Superior temporal gyrus (tissue), 1 donor: ENCODE results near the gene FOXN1.
"Not testable (repeated sequence)": the region's sequence is repeated elsewhere in the genome, so short reads cannot be mapped to it uniquely, and the experiment has no call there.

Source experiments
- DNase-seq: peaks from one replicate; pipeline ENCODE4 v3.0.0-alpha.2; 2016; ENCODE audit errors: extremely low spot score

Gene FOXN1

GRCh38 chr17:28500712-28501379 lies 5.3 kb upstream of the FOXN1 start:
- DNase-seq = no peak

DNA sequence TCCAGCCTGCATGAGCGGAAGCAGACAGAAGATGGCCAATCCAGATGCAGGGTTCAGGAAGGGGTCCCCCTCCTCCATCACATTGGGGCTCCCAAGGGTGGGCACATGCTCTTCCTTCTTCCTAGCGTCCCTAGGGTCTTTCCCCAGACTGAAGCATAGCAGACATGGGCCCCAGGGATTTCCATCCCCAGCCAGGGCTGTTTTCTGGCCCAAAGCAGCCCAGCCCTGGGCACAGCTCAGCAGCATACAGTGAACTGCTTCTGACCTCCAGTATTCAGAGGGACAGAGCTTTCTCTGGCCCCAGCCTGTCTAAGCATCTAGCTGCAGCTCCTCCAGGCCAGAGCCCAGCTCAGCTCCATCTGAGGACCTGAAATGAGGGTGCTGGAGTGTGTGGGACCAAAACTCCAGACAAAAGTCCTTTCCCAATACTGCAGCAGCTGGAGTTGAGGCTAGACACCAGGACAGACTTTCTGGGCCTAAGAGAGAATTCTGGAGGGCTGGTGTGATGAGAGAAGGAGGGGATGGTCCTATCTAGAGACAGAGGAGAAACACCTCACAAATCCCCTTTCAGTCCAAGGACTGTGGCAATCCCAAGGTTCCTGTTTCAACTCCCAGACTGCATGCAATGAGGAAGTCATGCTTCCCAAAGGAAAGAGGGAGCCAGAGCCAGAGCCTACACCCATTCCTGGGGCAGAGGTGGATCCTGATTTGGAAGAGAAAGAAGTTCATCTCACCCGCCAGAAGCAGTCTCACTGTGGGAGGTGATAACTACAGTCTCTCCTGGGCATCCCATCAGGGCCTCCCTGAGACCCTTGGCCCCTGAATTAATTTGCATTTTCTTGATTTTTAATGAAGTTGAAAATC lies 4.5 kb upstream of the FOXN1 start:
- no peak for DNase-seq

- DNase-seq = no peak
Observed at GRCh38 chr17:28503420-28503819, 2.7 kb upstream of the FOXN1 start.

DNA sequence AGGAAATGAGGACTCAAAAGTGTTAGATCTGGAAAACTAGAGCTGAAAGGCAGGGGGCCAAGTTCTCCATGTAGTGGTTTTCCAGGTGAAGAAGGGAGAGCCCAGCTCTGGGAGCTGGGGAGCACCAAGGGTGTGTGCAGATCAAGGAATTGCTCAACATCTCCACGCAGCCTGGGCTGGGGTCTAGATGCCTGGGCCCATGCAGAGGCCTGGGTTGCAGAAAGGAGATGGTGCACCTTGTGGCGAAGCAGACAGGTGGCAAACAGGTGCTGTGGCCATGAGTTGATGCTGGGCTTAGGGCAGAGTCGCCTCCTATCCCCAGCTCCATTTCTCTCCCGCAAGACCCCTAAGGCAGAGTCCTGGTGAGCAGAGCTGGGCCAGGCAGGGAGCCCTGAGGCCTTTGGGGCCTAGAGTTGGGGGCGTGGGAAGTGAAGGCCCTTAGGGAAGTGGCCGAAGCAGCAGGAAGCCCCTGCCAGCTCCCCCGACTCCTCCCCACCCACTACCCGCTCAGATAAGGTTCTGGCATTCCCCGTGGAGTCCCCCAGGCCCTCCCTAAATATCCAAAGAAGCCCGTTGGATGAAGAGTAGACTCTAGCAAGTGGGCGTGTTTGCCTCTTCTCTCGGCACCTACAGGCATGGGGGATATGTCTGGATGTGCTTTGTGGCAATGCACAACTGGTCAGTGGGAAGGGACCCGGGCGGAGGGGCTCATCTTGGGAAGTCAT lies 777 bp downstream of the FOXN1 start:
- DNase-seq = no peak

- no peak for DNase-seq
Observed at GRCh38 chr17:28507567-28508203, 1.5 kb downstream of the FOXN1 start.

GRCh38 chr17:28508211-28508724 lies 2.1 kb downstream of the FOXN1 start:
- DNase-seq = no peak

DNA sequence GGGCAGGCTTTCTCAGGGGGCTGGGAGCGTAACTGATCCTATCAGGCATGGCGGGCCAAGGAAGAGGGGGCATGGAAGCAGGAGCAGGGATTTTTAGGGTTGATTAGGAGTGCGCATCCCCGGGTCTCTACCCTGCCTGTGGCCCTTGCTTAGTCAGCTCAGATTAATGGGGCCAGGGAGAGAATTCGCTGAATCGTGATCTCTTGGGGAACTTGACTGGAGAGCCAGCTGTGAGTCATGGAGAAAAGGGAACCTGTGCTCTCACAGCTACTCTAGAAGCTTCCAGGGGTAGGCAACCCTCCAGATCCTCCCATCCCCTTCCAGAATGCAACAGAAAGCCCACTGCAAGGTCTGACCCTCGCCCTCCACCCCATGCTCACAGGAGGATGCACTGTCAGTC lies 3.6 kb downstream of the FOXN1 start:
- DNase-seq = no peak

GRCh38 chr17:28511858-28512461 lies 5.8 kb downstream of the FOXN1 start:
- DNase-seq = no peak

- DNase-seq = no peak
Observed at GRCh38 chr17:28513476-28513875, 7.3 kb downstream of the FOXN1 start.

DNA sequence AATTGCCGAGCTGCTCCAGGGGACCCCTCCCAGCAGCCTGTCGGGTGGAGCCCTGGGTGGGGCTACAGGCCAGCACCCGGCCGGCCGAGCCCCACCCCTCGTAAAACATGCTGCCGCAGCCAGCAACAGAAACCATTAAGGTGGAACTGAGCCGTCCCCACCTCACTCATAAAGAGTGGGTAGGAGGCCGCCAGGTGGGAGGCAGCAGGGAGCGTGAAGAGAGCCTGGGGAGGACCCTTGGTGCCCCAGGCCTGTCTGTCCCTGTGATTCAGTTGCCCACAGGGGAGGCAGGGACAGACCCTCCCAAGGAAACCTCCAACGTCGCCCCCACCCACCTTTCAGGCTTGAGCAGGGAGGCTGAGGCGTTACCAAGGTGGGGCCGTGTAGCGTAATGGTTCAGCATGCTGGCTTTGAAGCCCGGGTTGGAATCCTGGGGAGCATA lies 8.4 kb downstream of the FOXN1 start:
- DNase-seq = no peak

- no peak for DNase-seq
Observed at GRCh38 chr17:28515518-28515917, 9.4 kb downstream of the FOXN1 start.

DNA sequence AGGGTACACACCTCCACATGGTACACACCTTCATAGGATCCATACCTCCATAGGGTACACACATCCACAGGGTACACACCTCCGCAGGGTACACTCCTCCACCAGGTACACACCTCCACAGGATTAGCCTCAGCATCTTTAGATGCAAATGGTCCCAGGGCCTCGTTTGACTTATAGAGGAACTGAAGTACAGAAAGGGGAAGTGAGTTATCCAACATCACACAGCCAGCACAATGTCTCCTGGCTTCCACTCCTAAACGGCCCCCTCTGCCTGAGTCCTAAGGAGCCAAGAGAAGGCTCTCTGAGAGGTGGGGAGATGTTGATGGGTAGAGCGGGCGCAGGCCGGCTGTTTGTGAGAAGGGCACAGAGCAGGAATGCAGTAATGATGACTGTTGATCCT lies 12.0 kb downstream of the FOXN1 start:
- no peak for DNase-seq

GRCh38 chr17:28518578-28518977 lies 12.4 kb downstream of the FOXN1 start:
- DNase-seq = no peak

DNA sequence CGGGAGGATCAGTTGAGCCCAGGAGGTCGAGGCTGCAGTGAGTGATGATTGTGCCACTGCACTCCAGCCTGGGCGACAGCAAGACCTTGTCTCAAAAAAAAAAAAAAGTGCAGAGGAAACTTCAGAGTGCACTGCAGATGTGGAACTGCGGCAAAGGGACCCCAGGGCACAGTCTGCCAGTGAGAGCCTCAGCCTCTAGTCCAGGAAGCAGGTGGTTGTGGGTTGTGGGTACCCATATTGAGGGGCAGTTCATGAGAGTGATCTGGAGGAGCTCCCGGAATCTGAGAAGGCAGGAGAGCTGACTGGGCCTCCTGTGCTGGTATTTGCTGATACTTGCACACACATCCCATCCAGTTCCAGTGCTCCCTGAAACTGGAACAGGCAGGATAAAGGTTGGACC lies 13.1 kb downstream of the FOXN1 start:
- no peak for DNase-seq

DNA sequence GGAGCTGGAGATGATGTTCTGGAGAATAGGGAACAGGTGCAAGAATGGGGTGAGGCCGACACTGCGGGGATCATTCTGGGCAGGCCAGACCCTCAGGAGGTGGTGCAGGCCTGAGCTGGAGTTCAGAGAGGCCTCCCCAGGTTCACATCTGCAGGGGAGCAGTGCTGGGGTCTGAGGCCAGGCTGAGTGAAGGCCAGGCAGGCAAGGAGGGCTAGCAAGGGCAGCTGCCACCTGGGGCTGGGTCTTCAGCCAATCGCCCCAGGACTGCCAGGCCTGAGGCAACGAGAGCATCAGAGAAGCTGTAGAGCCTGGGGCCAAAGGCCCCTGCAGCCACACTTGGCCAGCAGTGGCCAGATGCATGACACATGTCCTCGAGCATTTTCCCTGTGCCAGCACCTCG lies 14.5 kb downstream of the FOXN1 start:
- no peak for DNase-seq

DNA sequence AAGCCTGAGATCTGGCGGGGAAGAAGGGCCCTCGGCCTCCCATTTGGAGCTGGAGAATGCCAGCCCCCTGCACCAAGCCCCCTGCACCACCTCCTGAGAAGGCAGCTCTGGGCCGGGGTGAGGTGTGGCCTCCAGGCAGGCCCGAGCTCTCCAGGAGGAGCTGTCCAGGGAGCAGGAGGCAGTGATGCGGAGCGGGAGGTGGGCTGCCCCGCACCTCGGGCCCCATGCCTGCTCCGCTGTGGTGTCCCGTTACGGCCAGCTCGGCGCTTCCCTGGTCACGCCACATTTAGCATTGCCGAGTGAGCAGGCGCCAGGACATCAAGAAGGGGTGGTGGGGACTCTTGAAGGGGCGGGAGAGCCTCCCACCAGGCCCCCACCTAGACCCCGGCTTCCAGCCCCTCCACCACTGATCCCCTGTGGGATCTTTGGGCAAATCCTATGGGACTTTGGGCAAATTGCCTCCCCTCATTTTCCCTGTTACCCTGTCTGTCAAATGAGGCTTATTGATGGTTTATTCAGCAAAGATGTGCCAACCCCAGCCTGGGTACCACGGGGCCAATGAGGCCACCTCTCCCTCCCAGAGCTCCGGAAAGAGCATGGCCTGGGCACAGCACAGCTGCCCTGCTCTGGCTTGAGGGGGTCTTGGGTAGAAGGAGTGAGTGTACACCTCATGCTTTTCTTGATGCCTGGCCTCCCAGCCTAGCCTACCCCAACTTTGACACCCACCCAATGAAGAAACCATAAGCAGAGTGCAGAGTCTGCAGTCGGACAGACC lies 15.3 kb downstream of the FOXN1 start:
- DNase-seq = no peak

DNA sequence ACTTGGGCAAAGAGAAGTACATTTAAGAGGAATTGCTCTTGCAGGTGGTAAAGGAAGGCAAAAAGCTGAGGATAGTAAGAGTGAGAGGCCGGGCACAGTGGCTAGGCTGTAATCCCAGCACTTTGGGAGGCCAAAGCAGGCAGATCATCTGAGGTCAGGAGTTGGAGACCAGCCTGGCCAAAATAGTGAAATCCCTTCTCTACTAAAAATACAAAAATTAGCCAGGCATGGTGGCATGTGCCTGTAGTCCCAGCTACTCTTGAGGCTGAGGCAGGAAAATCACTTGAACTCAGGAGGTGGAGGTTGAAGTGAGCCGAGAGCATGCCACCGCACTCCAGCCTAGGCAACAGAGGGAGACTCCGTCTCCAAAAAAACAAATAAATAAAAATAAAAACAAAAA lies 16.1 kb downstream of the FOXN1 start:
- DNase-seq = not testable (repeated sequence)

- DNase-seq = no peak
Observed at GRCh38 chr17:28523186-28523585, 17.0 kb downstream of the FOXN1 start.

GRCh38 chr17:28523876-28524275 lies 17.7 kb downstream of the FOXN1 start:
- DNase-seq = no peak
